MCF 10A (cell line): Measurements from ENCODE around the gene RAMP1. TPM values are rescaled to one million over a fixed set of nuclear protein-coding genes. Genes with fewer than 3 reads are reported as not detected.

ENCODE experiments used
- BruUV-seq: library from RNA; stranded (reverse); fragments of 400-500 nt; replicated peaks from 2 replicates; lab custom pipeline; 2021; lab: Mats Ljungman, UMichigan
- CTCF ChIA-PET: fragments of 300-600 bp; sonication (Branson Sonifier 250); formaldehyde crosslinking; extraction: SDS; loops from one replicate; lab custom pipeline; 2021; ENCODE audit warnings: antibody characterized with exemption, inconsistent platforms; lab: Yijun Ruan, JAX
- POLR2A ChIA-PET: fragments of 300-600, 350-650 bp; sonication (Branson Sonifier 250); formaldehyde crosslinking; extraction: SDS; loops from one replicate; lab custom pipeline; 2020; ENCODE audit warnings: antibody characterized with exemption, inconsistent platforms; lab: Yijun Ruan, JAX
- DNase-seq: peaks from one replicate; pipeline ENCODE4 v3.0.0-alpha.2; 2018; ENCODE audit not compliant: unreplicated experiment
- H3K27ac Mint-ChIP-seq: one replicate; pipeline ENCODE4 v1.8.0; 2022; ENCODE audit warnings: mild to moderate bottlenecking, low read depth, mixed read lengths; ENCODE audit not compliant: unreplicated experiment
- H3K27me3 Mint-ChIP-seq: one replicate; pipeline ENCODE4 v1.8.0; 2022; ENCODE audit warnings: mixed read lengths; ENCODE audit not compliant: insufficient read depth, unreplicated experiment
- H3K36me3 Mint-ChIP-seq: one replicate; pipeline ENCODE4 v1.8.0; 2022; ENCODE audit warnings: mild to moderate bottlenecking, moderate library complexity, mixed read lengths; ENCODE audit not compliant: insufficient read depth, unreplicated experiment
- H3K4me1 Mint-ChIP-seq: one replicate; pipeline ENCODE4 v1.8.0; 2022; ENCODE audit warnings: mixed read lengths; ENCODE audit not compliant: insufficient read depth, unreplicated experiment
- H3K4me3 Mint-ChIP-seq: one replicate; pipeline ENCODE4 v1.8.0; 2022; ENCODE audit warnings: mild to moderate bottlenecking, moderate library complexity, mixed read lengths; ENCODE audit not compliant: unreplicated experiment
- H3K9me3 Mint-ChIP-seq: one replicate; pipeline ENCODE4 v1.8.0; 2022; ENCODE audit warnings: mixed read lengths; ENCODE audit not compliant: unreplicated experiment
- intact Hi-C: fragments of 100-400 bp; cut with micrococcal nuclease; formaldehyde crosslinking; loops from 2 replicates; pipeline ENCODE4 v1.14.1; 2022
- total RNA-seq: library from RNA; stranded (reverse); gene quantifications from 2 replicates; pipeline ENCODE4 v1.2.3, GENCODE V29; 2022
- TF ChIP-seq, protein P1 (sequence below): fragments of 200-600 bp; IDR thresholded peaks from one replicate; pipeline ENCODE4 v1.8.0; 2022; ENCODE audit warnings: antibody characterized with exemption, mild to moderate bottlenecking; ENCODE audit not compliant: unreplicated experiment

RAMP1 gene
- total RNA-seq, 1 experiment from 2014 or later = 11.2 TPM

DNA sequence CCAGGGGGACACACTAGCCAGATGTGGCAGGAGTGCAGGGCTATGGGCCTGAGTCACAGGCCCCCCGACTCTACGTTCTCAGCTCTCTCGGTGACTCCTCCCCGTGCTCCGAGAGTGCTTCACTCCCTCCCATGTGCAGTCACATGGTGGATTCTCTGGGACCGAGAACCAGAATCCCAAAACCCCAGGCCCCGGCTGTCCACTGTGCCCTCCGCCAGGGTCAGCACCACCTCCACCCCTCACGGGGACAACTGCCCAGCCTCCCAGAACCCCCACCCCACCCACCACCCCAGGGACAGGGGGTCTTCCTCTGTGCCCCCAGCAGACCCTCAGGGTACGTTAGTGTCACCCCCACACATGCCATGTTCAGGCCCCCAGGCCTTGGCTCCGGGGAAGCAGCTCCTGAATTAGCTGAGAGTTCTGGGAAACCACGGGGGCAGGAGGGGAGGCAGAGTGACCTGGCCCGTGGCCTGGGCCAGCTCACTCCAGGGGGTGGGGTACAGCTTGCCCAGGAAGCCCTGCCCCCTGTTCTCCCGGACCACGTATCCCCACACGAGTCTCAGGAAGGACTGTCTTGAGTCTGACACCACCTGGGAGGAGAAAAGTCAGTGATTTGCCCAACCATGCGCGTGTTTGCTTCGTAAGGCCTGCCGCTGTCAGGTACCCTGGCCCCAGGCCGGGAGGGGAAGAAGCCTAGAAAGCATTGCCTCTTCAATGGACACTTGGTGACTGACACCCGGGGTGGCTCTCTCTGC lies 4.4 kb downstream of the RAMP1 start:
- H3K27me3 Mint-ChIP-seq = no peaks in the 10 kb centered on the region
- H3K4me1 Mint-ChIP-seq = peaks cover 25% of the 10 kb centered on the region
- TF ChIP-seq, protein P1, sequence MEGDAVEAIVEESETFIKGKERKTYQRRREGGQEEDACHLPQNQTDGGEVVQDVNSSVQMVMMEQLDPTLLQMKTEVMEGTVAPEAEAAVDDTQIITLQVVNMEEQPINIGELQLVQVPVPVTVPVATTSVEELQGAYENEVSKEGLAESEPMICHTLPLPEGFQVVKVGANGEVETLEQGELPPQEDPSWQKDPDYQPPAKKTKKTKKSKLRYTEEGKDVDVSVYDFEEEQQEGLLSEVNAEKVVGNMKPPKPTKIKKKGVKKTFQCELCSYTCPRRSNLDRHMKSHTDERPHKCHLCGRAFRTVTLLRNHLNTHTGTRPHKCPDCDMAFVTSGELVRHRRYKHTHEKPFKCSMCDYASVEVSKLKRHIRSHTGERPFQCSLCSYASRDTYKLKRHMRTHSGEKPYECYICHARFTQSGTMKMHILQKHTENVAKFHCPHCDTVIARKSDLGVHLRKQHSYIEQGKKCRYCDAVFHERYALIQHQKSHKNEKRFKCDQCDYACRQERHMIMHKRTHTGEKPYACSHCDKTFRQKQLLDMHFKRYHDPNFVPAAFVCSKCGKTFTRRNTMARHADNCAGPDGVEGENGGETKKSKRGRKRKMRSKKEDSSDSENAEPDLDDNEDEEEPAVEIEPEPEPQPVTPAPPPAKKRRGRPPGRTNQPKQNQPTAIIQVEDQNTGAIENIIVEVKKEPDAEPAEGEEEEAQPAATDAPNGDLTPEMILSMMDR = no peak
- peak; percentile 30 for DNase-seq
- intact Hi-C loops = no loop called here
- H3K36me3 Mint-ChIP-seq = no peaks in the 10 kb centered on the region
- ChIA-PET POLR2A (interaction anchor here (1.8 kb wide), 1 partner anchor 11 kb away, joined by 5 read pairs; no protein-coding TSS in a partner anchor), CTCF (interaction anchor here (0.6 kb wide), 1 partner anchor 156 kb away, joined by 3 read pairs; no protein-coding TSS in a partner anchor)
- BruUV-seq = no TSS peak
- H3K27ac Mint-ChIP-seq = peak overlapping the region; percentile 86
- no peak overlapping the region for H3K4me3 Mint-ChIP-seq
- H3K9me3 Mint-ChIP-seq = no peaks in the 10 kb centered on the region

DNA sequence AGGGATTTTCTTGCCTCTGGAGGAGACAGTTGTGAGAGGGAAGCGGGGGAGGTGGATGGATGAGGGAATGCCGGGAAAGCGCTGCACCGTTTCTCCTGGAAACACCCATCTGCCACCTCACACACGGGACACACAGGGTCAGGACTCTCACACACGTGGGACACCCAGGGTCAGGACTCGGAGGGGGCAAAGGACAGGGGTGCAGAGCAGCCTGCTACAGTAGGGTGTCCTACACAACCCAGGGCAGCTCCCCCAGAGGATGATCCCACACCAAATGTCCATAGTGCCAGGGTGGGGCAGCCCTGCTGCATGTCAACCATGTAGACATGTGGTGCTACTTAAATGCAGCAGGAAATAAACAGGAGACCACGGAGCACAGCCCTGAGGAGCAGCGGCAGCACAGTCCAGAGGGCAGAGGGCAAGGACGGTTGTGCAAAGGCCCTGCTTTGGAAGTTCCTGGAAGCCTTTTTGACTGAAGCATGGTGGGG lies 5.1 kb downstream of the RAMP1 start:
- intact Hi-C loops = no loop called here

DNA sequence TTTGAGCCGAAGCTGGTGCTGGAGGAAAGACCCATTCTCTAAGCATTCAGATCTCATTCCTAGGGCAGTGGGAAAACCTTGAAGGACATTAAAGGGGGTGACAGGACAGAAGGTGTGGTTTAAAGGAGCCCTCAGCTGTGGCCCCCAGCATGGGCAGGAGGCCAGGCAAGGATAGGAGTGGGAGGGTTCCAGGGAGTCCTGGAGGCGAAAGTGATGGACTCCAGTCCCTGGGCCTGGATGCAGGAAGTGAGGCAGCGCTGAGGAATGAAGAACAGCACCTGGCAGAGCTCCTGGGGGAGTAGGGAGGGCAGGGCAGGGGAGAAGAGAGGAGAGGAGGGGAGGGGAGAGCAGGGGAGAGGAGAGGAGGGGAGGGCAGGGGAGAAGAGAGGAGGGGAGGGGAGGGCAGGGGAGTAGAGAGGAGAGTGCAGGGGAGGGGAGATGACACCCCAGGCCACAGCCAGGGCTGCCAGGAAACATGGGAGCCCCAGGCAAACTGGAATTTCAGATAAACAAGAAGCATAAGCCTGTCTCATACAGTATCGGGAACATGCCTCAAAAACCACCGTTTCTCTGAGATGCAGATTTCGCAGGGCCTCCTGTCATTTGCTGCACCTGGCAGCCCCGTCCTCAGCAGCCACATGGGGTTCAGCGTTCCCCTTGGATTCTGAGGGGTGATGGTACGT lies 5.7 kb downstream of the RAMP1 start:
- peak; percentile 86 for DNase-seq
- H3K4me1 Mint-ChIP-seq = peaks cover 24% of the 10 kb centered on the region
- ChIA-PET POLR2A (interaction anchor here (0.6 to 2.2 kb wide), 8 partner anchors 31 to 410 kb away, joined by 3 to 12 read pairs (median 4); partner anchors contain the start of gene SCLY), CTCF (interaction anchor here (0.6 kb wide), 1 partner anchor 104 kb away, joined by 3 read pairs; no protein-coding TSS in a partner anchor)
- no TSS peak for BruUV-seq
- intact Hi-C loops = no loop called here
- H3K9me3 Mint-ChIP-seq = no peaks in the 10 kb centered on the region
- no peaks in the 10 kb centered on the region for H3K36me3 Mint-ChIP-seq
- H3K27me3 Mint-ChIP-seq = no peaks in the 10 kb centered on the region
- H3K4me3 Mint-ChIP-seq = no peak overlapping the region
- TF ChIP-seq, protein P1 = no peak
- peak overlapping the region; percentile 86 for H3K27ac Mint-ChIP-seq

More for the DNA sequence above, 5.1 kb downstream of the RAMP1 start:
- H3K9me3 Mint-ChIP-seq = no peaks in the 10 kb centered on the region
- no peak overlapping the region for H3K4me3 Mint-ChIP-seq
- BruUV-seq = no TSS peak
- ChIA-PET POLR2A (interaction anchor here (0.6 to 2.2 kb wide), 8 partner anchors 10 to 411 kb away, joined by 3 to 12 read pairs (median 4); partner anchors contain the start of gene SCLY), CTCF (interaction anchor here (0.6 kb wide), 2 partner anchors 104 to 155 kb away, joined by 3 read pairs; no protein-coding TSS in a partner anchor)
- DNase-seq = no peak
- peak overlapping the region; percentile 86 for H3K27ac Mint-ChIP-seq
- H3K36me3 Mint-ChIP-seq = no peaks in the 10 kb centered on the region
- peaks cover 24% of the 10 kb centered on the region for H3K4me1 Mint-ChIP-seq
- H3K27me3 Mint-ChIP-seq = no peaks in the 10 kb centered on the region
- TF ChIP-seq, protein P1 = no peak

DNA sequence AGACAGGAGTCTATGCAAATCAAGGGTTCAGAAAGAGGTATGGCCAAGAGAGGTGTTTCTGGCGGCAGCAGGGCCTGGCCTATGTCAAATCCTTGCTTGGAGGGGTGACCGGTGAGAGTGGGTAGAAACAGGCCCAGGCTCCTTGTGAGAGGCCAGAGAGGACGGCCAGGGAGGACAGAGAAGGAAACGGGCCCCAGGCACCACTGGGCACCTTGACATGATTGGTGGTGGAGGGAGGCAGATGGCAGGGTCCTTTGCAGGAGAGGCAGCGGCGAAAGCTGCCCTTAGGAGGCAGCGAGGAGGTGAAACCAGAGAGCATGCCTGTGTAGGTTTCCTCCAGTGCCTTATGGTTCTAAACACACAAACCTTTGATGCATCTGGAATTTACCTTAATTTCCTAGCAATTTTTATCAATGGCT lies 6.2 kb downstream of the RAMP1 start:
- Mint-ChIP-seq H3K9me3 (no peaks in the 10 kb centered on the region), H3K27me3 (no peaks in the 10 kb centered on the region), H3K36me3 (no peaks in the 10 kb centered on the region), H3K4me3 (no peak overlapping the region), H3K27ac (peak overlapping the region; percentile 86), H3K4me1 (peaks cover 24% of the 10 kb centered on the region)
- TF ChIP-seq, protein P1 = no peak
- ChIA-PET CTCF (no interaction called here), POLR2A (interaction anchor here (0.6 to 2.2 kb wide), 8 partner anchors 30 to 338 kb away, joined by 3 to 12 read pairs (median 4); partner anchors contain the start of gene SCLY)
- DNase-seq = peak; percentile 49
- intact Hi-C loops = no loop called here
- no TSS peak for BruUV-seq
